Activated CD4-positive, alpha-beta T cell treated with anti-CD3 and anti-CD28 coated beads, Interleukin-2, amount 50 U/mL, for 16 hours (primary cell): Measurements from ENCODE around the gene UBL4A.

Source experiments
- DNase-seq: peaks from one replicate; pipeline ENCODE4 v3.0.0-alpha.2; 2020

UBL4A gene

GRCh38 chrX:154459832-154460231, 26.6 kb downstream of the UBL4A start:
- DNase-seq, result no peak

GRCh38 chrX:154458954-154459778, 27.2 kb downstream of the UBL4A start:
- DNase-seq, result no peak

DNA sequence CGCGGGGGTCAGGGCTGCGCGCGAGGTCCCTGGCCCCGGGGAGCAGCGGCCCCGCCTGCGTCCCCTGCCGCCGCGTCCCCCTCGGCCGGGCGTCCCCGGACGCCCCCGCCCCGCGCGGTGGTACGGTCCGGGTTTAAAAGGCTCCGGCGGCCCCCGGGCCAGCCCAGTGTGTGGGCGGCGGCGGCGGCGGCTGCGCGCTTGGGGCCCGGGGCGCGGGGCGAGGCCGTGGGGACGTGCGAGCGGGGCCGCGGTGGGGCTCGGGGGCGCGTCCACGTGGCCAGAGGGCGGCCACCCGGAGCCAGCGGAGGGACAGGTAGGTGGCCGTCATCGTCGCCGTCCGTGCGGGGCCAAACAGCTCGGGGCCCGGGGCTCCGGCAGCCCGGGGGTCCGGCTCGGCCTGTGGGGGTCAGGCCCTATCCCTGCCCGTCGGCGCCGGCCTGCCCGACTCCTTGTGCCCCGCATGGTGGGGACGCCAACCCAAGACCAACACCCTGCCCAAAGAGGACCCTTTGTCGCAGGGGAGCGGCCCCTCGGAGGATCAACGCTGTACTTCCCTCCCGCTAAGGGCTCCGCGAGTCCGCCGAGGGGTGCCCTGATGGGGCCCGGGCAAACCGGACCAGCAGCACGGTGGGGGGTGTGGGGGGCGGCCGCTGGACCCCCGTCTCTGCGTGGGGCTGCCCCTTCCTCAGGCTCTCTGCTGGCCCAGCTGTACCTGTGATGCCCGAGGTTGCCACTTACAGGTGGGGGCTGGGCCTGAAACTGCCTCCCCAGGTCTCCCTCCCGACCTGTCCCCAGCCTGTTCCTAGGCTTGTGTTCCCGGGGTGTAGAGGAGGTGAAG, 28.1 kb downstream of the UBL4A start, which contains the start of gene PLXNA3:
Gene PLXNA3, plus strand, starts transcription at position 166 of the 838 bp plus-strand sequence. CDS start 1,903 bp downstream, outside the sequence.
- DNase-seq, result peak; percentile 35

DNA sequence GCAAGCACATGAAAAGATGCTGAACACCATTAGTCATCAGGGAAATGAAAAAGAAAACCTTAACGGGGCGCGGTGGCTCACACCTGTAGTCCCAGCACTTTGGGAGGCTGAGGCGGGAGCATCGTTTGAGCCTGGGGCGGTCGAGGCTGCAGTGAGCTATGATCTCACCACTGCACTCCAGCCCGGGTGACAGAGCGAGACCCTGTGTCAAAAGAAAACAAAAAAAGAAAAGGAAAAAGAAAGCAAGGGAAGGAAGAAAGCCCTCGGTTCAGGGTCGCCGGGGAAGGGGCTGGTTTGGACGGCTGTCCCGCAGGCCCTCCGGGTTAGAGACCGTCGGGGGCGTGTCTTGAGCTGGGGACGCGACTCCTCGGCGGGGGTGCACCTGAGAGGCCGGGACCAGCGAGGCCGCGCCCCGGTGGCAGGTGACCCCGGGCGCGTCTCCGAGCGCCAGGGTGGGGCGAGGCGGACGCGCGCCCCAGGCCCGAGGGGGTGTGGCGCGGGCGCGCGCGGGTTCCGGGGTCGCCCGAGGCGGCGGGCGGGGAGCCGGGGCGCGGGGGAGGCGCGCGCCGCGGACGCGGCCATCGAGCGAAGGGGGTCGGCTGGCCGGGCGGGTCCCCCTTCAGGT, 28.8 kb downstream of the UBL4A start:
- DNase-seq, result peak; percentile 30

DNA sequence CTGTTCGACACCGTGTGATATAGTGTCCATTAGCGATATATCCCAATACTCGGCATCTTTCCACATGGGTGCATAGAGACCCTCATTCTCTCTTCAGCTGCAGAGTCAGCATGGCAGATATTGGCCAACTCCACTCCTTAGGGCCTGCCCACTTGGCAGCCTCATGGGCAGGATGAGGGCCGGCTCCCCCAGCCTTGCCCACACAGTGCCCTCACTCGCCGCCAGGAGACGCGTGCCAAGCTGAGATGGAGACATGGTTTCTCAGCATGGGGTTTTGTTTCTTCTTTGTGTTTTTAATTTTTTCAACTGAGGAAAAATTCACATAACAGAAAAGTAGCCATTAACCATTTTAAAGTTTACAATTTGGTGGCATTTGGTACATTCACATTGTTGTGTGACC, 33.6 kb downstream of the UBL4A start:
- no peak for DNase-seq

DNA sequence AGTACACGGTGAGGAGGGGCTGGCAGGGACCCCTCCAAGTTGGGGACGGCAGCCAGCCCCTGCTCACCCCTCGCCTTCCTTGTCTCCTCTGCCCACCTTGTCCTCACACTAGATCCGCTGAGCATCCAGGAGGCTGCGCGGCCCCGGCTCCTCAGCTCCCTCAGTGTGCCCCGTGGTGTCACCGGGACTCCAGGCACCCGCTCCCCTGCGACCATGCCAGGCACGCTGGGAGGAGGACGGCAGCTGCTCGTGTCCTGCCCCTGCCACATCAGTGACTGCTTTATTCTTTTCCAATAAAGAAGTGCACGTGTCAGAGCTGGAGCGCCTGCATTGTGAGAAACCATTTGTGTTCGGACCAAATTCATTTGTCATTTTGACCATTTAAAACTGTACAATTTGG, 36.1 kb downstream of the UBL4A start:
- DNase-seq, result no peak

DNA sequence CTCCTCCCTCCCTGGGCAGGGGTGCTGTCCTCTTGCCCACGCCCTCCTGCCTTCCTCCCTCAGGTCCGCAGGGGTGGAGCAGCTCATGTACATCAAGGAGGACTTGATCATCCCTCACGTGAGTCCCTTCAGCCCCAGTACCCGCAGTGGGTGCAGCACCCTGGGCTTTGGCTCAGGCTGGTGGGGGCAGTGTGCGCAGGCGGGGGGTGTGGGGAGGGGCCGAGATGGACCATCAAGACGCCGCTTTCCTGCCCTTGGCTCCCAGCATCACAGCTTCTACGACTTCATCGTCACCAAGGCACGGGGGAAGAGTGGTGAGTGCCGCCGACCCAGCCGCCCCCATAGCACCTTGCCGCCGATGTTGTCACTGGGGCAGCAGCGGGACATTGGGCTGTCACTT, 36.8 kb downstream of the UBL4A start:
- no peak for DNase-seq

- no peak for DNase-seq
Observed at GRCh38 chrX:154448484-154448883, 37.9 kb downstream of the UBL4A start.

DNA sequence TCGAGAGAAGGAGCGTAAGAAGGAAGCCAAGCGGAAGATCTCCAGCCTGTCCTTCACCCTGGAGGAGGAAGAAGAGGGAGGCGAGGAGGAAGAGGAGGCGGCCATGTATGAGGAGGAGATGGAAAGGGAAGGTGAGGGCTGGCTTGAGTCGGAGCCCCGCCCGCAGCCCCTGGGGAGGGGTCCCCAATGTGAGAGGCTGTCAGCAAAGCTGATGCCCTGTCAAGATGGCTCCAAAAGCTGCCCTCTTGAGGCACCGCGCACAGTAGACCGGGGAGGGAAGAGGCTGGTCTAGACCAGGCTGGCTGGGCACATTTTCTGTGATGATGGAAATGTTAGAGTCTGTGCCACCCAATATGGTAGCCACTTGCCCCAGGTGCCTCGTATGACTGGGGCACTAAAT, 40.0 kb downstream of the UBL4A start:
- no peak for DNase-seq

- DNase-seq, result no peak
Observed at GRCh38 chrX:154445776-154446175, 40.6 kb downstream of the UBL4A start.

GRCh38 chrX:154444755-154445246, 41.6 kb downstream of the UBL4A start:
- no peak for DNase-seq

GRCh38 chrX:154443992-154444754, 42.2 kb downstream of the UBL4A start, which contains the start of gene FAM50A:
Gene FAM50A, plus strand, starts transcription at chrX:154444141. Its CDS starts 95 bp downstream, at chrX:154444236.
- peak; percentile 70 for DNase-seq

DNA sequence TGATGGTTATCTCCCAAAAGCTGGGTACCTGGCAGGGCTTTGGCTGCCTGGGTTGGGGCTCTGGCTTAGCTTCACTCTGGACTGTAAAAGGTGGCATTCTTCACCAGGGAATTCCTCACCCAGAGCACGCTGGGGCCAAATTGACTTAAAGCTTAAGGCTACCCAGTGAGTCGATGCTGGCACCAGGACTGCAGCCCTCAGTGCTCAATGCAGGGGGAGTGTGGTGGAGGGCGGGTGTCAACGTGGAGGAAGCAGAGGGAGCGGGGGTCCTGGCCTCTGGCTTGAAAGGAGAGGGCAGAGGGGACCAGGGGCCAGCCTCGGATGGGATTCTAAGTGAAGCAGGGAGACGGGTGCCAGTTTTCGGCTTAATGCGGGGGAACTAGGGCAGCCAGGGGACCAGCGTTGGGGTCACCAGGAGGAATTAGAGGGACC, 42.9 kb downstream of the UBL4A start:
- no peak for DNase-seq

- DNase-seq, result no peak
Observed at GRCh38 chrX:154441984-154442707, 44.3 kb downstream of the UBL4A start.

GRCh38 chrX:154441564-154441963, 44.9 kb downstream of the UBL4A start:
- DNase-seq, result no peak

DNA sequence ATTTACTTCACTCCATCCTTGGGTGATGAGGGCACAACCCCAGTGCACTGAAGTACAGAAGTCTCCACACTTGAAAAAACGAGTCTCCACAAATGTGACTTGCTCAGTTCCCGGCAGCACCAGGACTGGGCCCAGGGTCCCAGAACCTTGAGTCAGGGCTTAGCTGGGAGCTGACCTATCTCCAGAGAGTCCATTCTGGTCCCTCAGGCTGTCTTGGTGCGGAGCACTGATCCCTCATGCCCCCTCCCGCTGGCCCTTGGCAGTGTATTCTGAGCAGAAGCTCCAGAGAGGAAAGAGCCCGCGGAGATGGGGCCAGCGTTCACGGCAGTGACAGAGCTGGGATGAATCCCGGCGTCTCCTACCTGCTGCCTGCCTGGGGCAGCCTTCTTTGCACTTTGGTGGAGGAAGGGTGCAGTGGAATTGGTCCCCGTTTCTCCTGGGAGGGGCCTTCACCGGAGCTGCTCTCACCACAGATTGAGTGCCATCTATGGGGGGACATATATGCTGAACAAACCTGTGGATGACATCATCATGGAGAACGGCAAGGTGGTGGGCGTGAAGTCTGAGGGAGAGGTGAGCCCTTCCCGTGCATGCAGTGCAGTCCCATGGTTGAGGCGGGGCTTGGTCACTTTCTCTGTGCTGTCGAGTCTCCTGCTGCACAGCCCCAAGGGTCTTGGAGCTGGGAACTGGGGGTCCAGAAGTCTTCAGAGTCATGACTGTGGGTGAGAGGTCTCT, 45.6 kb downstream of the UBL4A start:
- no peak for DNase-seq

- DNase-seq, result no peak
Observed at GRCh38 chrX:154439841-154440240, 46.6 kb downstream of the UBL4A start.

- DNase-seq, result no peak
Observed at GRCh38 chrX:154437971-154438893, 48.2 kb downstream of the UBL4A start.

- peak; percentile 46 for DNase-seq
Observed at GRCh38 chrX:154436983-154437752, 49.2 kb downstream of the UBL4A start, which contains the start of gene GDI1. Gene GDI1, plus strand, starts transcription at chrX:154437154. Its CDS starts 101 bp downstream, at chrX:154437255.
